ENCODE measurements around the gene TRAPPC4.
"Not testable (repeated sequence)": the region's sequence is repeated elsewhere in the genome, so short reads cannot be mapped to it uniquely, and the experiment has no call there.

Gene TRAPPC4

GRCh38 chr11:119018074-119018938 is at the start of gene TRAPPC4, which contains the start of gene RPS25:
TRAPPC4 (plus strand) TSS chr11:119018766; CDS start chr11:119018796, 30 bp downstream.
RPS25 (minus strand) TSS chr11:119018343; CDS start chr11:119018284, 59 bp downstream.
- DNase-seq (ENCODE audit: extremely low read depth in 1 of 2, low read depth in 1 of 2): peak; percentile 83 to 95

- DNase-seq (ENCODE audit: extremely low read depth in 1 of 2, low read depth in 1 of 2): not testable (repeated sequence)
These were observed 49.1 kb upstream of the TRAPPC4 start for GRCh38 chr11:118969508-118969907.

GRCh38 chr11:118971646-118972045 is 46.9 kb upstream of the TRAPPC4 start, which contains the start of gene FOXR1:
FOXR1 (plus strand) TSS chr11:118971761; CDS start chr11:118971932, 171 bp downstream.
- DNase-seq (ENCODE audit: extremely low read depth in 1 of 2, low read depth in 1 of 2): no peak

GRCh38 chr11:118973985-118974384 is 44.6 kb upstream of the TRAPPC4 start:
- no peak for DNase-seq (ENCODE audit: extremely low read depth in 1 of 2, low read depth in 1 of 2)

GRCh38 chr11:118975771-118976709 is 42.5 kb upstream of the TRAPPC4 start:
- DNase-seq (ENCODE audit: extremely low read depth in 1 of 2, low read depth in 1 of 2): no peak

GRCh38 chr11:118979434-118979833 is 39.1 kb upstream of the TRAPPC4 start:
- no peak for DNase-seq (ENCODE audit: extremely low read depth in 1 of 2, low read depth in 1 of 2)

- DNase-seq (ENCODE audit: extremely low read depth in 1 of 2, low read depth in 1 of 2): no peak
These were observed 38.2 kb upstream of the TRAPPC4 start for GRCh38 chr11:118980191-118980881.

GRCh38 chr11:118984337-118984736 is 34.2 kb upstream of the TRAPPC4 start:
- not testable (repeated sequence) for DNase-seq (ENCODE audit: extremely low read depth in 1 of 2, low read depth in 1 of 2)

GRCh38 chr11:118984825-118985224 is 33.7 kb upstream of the TRAPPC4 start:
- no peak for DNase-seq (ENCODE audit: extremely low read depth in 1 of 2, low read depth in 1 of 2)

GRCh38 chr11:118988280-118988679 is 30.3 kb upstream of the TRAPPC4 start:
- DNase-seq (ENCODE audit: extremely low read depth in 1 of 2, low read depth in 1 of 2): no peak

- DNase-seq (ENCODE audit: extremely low read depth in 1 of 2, low read depth in 1 of 2): not testable (repeated sequence)
These were observed 27.0 kb upstream of the TRAPPC4 start for GRCh38 chr11:118991486-118992038.

- no peak for DNase-seq (ENCODE audit: extremely low read depth in 1 of 2, low read depth in 1 of 2)
These were observed 21.5 kb upstream of the TRAPPC4 start for GRCh38 chr11:118996926-118997626.

GRCh38 chr11:118997627-118998387 is 20.8 kb upstream of the TRAPPC4 start, which contains the start of gene CENATAC:
CENATAC (plus strand) TSS chr11:118998138; CDS start chr11:118998198, 60 bp downstream.
- DNase-seq (ENCODE audit: extremely low read depth in 1 of 2, low read depth in 1 of 2): peak; percentile 92 to 94

- no peak for DNase-seq (ENCODE audit: extremely low read depth in 1 of 2, low read depth in 1 of 2)
These were observed 20.2 kb upstream of the TRAPPC4 start for GRCh38 chr11:118998388-118998717.

GRCh38 chr11:118998822-118999221 is 19.7 kb upstream of the TRAPPC4 start:
- DNase-seq (ENCODE audit: extremely low read depth in 1 of 2, low read depth in 1 of 2): no peak

GRCh38 chr11:119000906-119001305 is 17.7 kb upstream of the TRAPPC4 start:
- no peak for DNase-seq (ENCODE audit: extremely low read depth in 1 of 2, low read depth in 1 of 2)

- no peak for DNase-seq (ENCODE audit: extremely low read depth in 1 of 2, low read depth in 1 of 2)
These were observed 11.9 kb upstream of the TRAPPC4 start for GRCh38 chr11:119006656-119007055.

- DNase-seq (ENCODE audit: extremely low read depth in 1 of 2, low read depth in 1 of 2): no peak
These were observed 7.0 kb upstream of the TRAPPC4 start for GRCh38 chr11:119011476-119012053.

All from stimulated activated CD8-positive, alpha-beta memory T cell treated with anti-CD3 and anti-CD28 coated beads, Interleukin-7, amount 100 ng/mL, for 48 hours (primary cell).